Cardiac fibroblast (primary cell): ENCODE data around the gene TMEM45A.

Experiments used
- DNase-seq, 2 donors: peaks; one replicate each; pipeline versions ENCODE4 v3.0.0 to v3.0.0-alpha.2; 2010; ENCODE audit warnings: low read depth in 2 of 2
- H3K4me3 ChIP-seq, 2 donors: replicated peaks in 1 of 2; 1 replicate in 1 of 2; 2 replicates in 1 of 2; pipeline ENCODE4 v1.5.1; 2011; ENCODE audit warnings: low read depth in 2 of 2, low read length in 2 of 2, mild to moderate bottlenecking in 2 of 2, moderate library complexity in 1 of 2
- CTCF ChIP-seq: IDR thresholded peaks from one replicate; pipeline ENCODE4 v1.5.1; 2011; ENCODE audit warnings: low read depth, mild to moderate bottlenecking, low read length, inconsistent platforms

Gene TMEM45A

DNA sequence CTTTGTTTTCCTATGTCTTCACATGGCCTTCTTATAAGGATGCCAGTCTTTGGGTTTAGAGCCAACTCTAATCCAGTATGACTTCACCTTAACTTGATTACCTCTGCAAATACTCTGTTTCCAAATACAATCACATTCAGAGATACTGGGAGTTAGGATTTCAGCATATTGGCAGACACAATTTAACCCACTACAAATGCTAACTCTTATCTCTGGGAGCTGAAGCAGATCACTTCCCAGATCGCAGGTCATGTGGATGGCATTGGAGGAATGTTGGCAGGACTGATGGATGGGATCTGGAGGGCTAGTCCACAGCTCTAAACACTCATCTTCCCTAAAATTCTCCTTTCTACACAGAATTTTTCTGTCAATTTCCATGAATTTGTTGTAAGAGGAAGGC is 70.8 kb downstream of the TMEM45A start:
- H3K4me3 ChIP-seq: no peak overlapping the region
- TF ChIP-seq CTCF: no peak
- DNase-seq: no peak

GRCh38 chr3:100563652-100564211 is 71.3 kb downstream of the TMEM45A start:
- no peak for TF ChIP-seq CTCF
- no peak overlapping the region for H3K4me3 ChIP-seq
- DNase-seq: no peak

- H3K4me3 ChIP-seq: no peak overlapping the region
- no peak for TF ChIP-seq CTCF
- DNase-seq: no peak
Observed at GRCh38 chr3:100570811-100571210, 78.4 kb downstream of the TMEM45A start.

- DNase-seq: no peak
- H3K4me3 ChIP-seq: no peak overlapping the region
- TF ChIP-seq CTCF: no peak
Observed at GRCh38 chr3:100574536-100574935, 82.1 kb downstream of the TMEM45A start.

- no peak for TF ChIP-seq CTCF
- no peak overlapping the region for H3K4me3 ChIP-seq
- DNase-seq: no peak
Observed at GRCh38 chr3:100575704-100576103, 83.3 kb downstream of the TMEM45A start.

- no peak overlapping the region for H3K4me3 ChIP-seq
- TF ChIP-seq CTCF: no peak
- no peak for DNase-seq
Observed at GRCh38 chr3:100577382-100578008, 85.1 kb downstream of the TMEM45A start.

DNA sequence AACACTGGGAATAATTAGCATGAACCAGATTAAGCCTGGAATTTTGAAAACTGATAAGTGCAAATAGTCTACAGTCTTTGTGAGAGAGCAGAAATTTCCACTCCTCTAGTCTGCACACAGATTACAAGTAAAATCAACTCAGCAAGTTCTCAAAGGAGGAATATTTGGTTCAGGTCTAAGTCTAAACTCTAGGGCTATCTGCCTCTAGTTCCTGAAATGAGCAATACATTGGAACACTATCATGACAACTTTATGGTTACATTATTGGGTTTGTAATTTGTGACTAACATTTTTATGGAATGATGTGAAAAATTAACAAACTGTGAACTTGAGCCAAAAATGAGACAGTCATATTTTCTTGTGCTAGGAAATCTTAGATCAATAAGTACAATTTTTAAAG is 86.2 kb downstream of the TMEM45A start:
- no peak for TF ChIP-seq CTCF
- no peak for DNase-seq
- H3K4me3 ChIP-seq: no peak overlapping the region
